Measurements from ENCODE around the gene ZNG1A. TPM values are rescaled to one million over a fixed set of nuclear protein-coding genes. Genes with fewer than 3 reads are reported as not detected.

ZNG1A gene
- 24.6 to 28.8 TPM (median 28.1 TPM) in 5 replicates for total RNA-seq (2022; extraction: Qiagen RNA extraction; ENCODE audit: low read depth)

DNA sequence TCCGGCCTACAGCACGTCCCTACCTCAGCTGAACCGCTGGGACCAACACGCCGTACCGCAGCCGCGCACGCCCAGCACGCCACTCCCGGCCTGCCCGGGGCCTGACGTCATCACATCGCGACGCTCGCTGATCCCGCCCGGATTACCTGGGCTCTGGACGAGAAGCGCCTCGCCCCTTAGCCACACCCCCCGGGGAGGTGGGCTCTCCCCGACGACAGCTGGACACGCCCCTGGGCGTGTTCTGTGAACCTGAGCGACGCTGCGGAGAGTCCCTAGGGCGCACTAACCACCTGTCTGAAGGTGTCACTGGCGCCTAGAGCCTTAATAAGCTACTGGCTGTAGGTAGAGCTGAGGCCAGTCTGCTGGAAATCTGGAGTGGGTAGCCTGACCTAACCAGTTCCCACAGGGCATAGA lies at the start of gene ZNG1A:
ZNG1A (minus strand) TSS at position 87 of the 414 bp plus-strand sequence. CDS start 87 bp downstream, outside the sequence.

DNA sequence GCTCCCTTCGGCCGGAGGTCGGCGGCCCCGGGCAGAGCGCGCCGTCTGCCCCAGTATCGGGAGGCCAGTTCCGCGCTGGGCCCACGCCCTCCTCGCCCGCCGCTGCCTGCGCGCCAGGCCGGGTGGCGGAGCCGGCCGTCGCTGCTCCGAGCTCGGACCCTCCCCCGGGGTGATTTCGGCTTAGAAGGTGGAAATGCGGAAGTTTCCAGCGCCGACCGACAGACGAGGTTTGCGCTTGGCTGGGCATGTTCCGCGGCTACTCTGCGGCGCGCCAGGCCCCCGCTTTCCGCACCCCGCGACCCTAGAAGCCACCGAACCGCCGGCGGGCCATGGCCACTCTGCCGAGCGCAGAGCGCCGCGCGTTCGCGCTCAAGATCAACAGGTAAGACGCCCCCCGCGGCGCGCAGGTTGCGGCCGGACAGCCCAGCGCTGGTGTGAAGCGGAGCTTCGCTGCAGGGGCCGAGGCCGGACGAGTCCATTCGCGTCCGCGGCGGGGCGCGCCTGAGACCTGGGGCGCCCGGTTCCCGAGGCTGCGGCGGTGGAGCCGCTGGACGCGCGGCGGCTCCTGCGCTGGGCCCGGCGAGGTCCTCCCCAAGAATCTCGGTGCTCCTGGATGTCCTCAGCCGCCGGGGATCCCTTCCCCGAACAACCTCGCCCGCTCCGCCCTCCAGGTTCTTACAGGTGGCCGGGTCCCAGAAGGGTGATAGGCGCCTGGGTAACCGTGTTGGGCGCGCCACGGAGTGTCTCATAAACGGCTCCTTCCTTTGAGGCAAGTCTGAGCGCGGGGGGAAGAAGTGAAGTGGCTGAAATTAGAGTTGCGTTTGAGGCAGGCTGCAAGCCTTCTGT lies 36.0 kb upstream of the ZNG1A start, which contains the start of gene DOCK8:
DOCK8 (plus strand) TSS at position 218 of the 846 bp plus-strand sequence; CDS start at position 330, 112 bp downstream.

DNA sequence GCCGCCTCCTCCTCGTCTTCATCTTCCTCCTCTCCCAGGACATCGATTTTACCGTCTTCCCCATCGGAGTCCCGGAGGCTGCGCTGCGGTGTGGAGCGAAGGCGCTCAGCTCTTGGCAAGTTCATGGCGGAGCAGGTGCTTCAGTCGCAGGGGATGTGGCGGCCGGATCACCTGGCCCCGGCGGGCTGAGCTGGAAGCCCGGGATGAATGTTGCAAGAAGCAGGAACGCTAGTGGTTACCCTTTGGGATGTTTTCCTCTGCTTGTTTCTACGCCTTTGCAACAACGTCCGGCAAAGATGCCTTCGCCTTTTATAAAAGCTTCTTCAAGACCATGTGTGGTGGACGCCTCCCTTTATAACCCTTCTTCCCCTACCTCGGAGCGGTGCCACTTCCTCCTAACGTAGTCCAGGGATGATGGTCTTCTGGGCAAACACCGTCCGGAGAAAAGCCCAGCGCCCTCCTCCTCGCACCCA lies 60.8 kb downstream of the ZNG1A start, which contains the start of gene FOXD4:
FOXD4 (minus strand) TSS at position 423 of the 473 bp plus-strand sequence; CDS start at position 125, 298 bp downstream.

Other genes with a start within 250 kb of the ZNG1A start
- 8.2 to 13.3 TPM (median 11.2 TPM) in 5 replicates for gene WASHC1, start 149.6 kb downstream of the ZNG1A start, total RNA-seq (2022; extraction: Qiagen RNA extraction; ENCODE audit: low read depth)
- 0.29 to 0.59 TPM (median 0.53 TPM) in 5 replicates for gene FOXD4, start 60.6 kb downstream of the ZNG1A start, total RNA-seq (2022; extraction: Qiagen RNA extraction; ENCODE audit: low read depth)
- 0.27 to 0.52 TPM (median 0.36 TPM) in 5 replicates for gene DOCK8, start 35.8 kb upstream of the ZNG1A start, total RNA-seq (2022; extraction: Qiagen RNA extraction; ENCODE audit: low read depth)